PC-3 (cell line): ENCODE results near the gene CEP152.

ENCODE experiments used
- CTCF ChIP-seq: fragments of 300-600 bp; sonication (generic); conservative IDR thresholded peaks from 2 replicates; pipeline ENCODE4 v1.5.1; 2017; ENCODE audit warnings: antibody characterized with exemption, low read depth, mild to moderate bottlenecking, low read length
- EZH2 ChIP-seq: fragments of 300-600 bp; sonication (generic); IDR thresholded peaks from one replicate; pipeline ENCODE4 v1.6.1; 2017; ENCODE audit warnings: antibody characterized with exemption, mild to moderate bottlenecking, low read length; ENCODE audit not compliant: unreplicated experiment
- EZH2phosphoT487 ChIP-seq: fragments of 300-600 bp; sonication (generic); IDR thresholded peaks from 2 replicates; pipeline ENCODE4 v1.6.1; 2018; ENCODE audit warnings: mild to moderate bottlenecking, antibody characterized with exemption, low read length, borderline replicate concordance

DNA sequence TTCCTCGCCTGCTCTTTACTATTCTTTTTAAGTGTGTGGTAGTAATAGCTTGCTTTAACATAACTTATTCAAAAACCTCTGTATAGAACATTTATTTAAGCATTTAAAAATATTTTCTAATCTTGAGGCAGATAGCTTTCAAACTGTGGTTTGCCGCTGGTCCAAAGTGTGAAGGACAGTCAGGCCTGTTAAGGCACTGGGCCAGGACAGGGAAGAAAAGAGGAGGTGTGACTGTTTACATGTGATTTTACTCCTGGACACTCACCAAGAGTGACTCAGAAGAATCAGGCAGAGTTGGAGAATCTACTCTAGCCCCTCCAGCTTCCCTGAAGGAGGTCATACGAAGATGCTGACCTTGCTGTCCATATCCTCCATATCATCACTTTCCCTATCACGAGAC is 44.7 kb downstream of the CEP152 start:
- TF ChIP-seq EZH2 (no peak), CTCF (no peak), EZH2phosphoT487 (no peak)
